GM23248 (cell line): Measurements from ENCODE around the gene HSPA12A. TPM values are rescaled to one million over a fixed set of nuclear protein-coding genes. Genes with fewer than 3 reads are reported as not detected.

Experiments
- DNase-seq: peaks from one replicate; pipeline ENCODE4 v3.0.0-alpha.2; 2015
- H2AFZ ChIP-seq: fragments of 200-600 bp; sonication (generic); 2 replicates; pipeline ENCODE4 v1.6.1; 2016; ENCODE audit warnings: antibody characterized with exemption
- H3F3A ChIP-seq: fragments of 200-600 bp; sonication (generic); 2 replicates; pipeline ENCODE4 v1.6.1; 2016; ENCODE audit warnings: mild to moderate bottlenecking, antibody characterized with exemption, mixed run types; ENCODE audit not compliant: insufficient read depth
- H3K27ac ChIP-seq: fragments of 200-600 bp; sonication (generic); 2 replicates; pipeline ENCODE4 v1.5.1; 2016; ENCODE audit warnings: mild to moderate bottlenecking
- H3K27me3 ChIP-seq: fragments of 200-600 bp; sonication (generic); replicated peaks from 2 replicates; pipeline ENCODE4 v1.6.1; 2016; ENCODE audit warnings: mild to moderate bottlenecking; ENCODE audit not compliant: insufficient read depth
- H3K36me3 ChIP-seq: fragments of 200-600 bp; sonication (generic); 2 replicates; pipeline ENCODE4 v1.6.1; 2016; ENCODE audit warnings: low read depth, mild to moderate bottlenecking
- H3K4me1 ChIP-seq: fragments of 200-600 bp; sonication (generic); 2 replicates; pipeline ENCODE4 v1.6.1; 2016; ENCODE audit warnings: mild to moderate bottlenecking; ENCODE audit not compliant: insufficient read depth
- H3K4me2 ChIP-seq: fragments of 200-600 bp; sonication (generic); one replicate; pipeline ENCODE4 v1.6.1; 2016; ENCODE audit warnings: mild to moderate bottlenecking; ENCODE audit not compliant: unreplicated experiment
- H3K4me3 ChIP-seq: fragments of 200-600 bp; sonication (generic); 2 replicates; pipeline ENCODE4 v1.5.1; 2016; ENCODE audit warnings: mild to moderate bottlenecking
- H3K79me2 ChIP-seq: fragments of 200-600 bp; sonication (generic); 2 replicates; pipeline ENCODE4 v1.6.1; 2016; ENCODE audit warnings: mild to moderate bottlenecking; ENCODE audit not compliant: insufficient read depth
- H3K9ac ChIP-seq: fragments of 200-600 bp; sonication (generic); 2 replicates; pipeline ENCODE4 v1.6.1; 2016; ENCODE audit warnings: mild to moderate bottlenecking
- H3K9me2 ChIP-seq: fragments of 200-600 bp; sonication (generic); 2 replicates; pipeline ENCODE4 v1.6.1; 2016; ENCODE audit warnings: mixed run types, mild to moderate bottlenecking, moderate library complexity; ENCODE audit not compliant: insufficient read depth
- H3K9me3 ChIP-seq: fragments of 200-600 bp; sonication (generic); one replicate; pipeline ENCODE4 v1.6.1; 2017; ENCODE audit warnings: low read depth
- H4K20me1 ChIP-seq: fragments of 200-600 bp; sonication (generic); 2 replicates; pipeline ENCODE4 v1.6.0; 2016; ENCODE audit not compliant: insufficient read depth
- EZH2 ChIP-seq: fragments of 200-600 bp; sonication (generic); IDR thresholded peaks from 2 replicates; pipeline ENCODE4 v1.6.1; 2018; ENCODE audit warnings: antibody characterized with exemption, mild to moderate bottlenecking; ENCODE audit not compliant: insufficient read depth, poor library complexity, severe bottlenecking
- EZH2phosphoT487 ChIP-seq: fragments of 200-600 bp; sonication (generic); IDR thresholded peaks from 2 replicates; pipeline ENCODE4 v1.6.1; 2018; ENCODE audit warnings: antibody characterized with exemption, moderate library complexity, mild to moderate bottlenecking, low read depth; ENCODE audit not compliant: insufficient read depth
- WGBS, 2 experiments: methylation state at CpG; one replicate each; pipeline ENCODE4 v1.1.6; 2015 to 2017; ENCODE audit warnings: low lambda C conversion rate in 2 of 2, low coverage in 1 of 2; ENCODE audit errors: missing lambda C conversion rate in 2 of 2; 5-methylcytosine and 5-hydroxymethylcytosine counted together
- in situ Hi-C: fragments of 300-500 bp; cut with MboI; formaldehyde crosslinking; loops from 2 replicates; pipeline ENCODE4 v1.15.0; 2020
- polyA plus RNA-seq: library from polyadenylated mRNA; unstranded; fragments of >200 nt; fragmentation: Nextera tagmentation; extraction: Ambion mirVana; gene quantifications from 2 replicates; pipeline ENCODE4 v1.2.1, GENCODE V29; 2016
- total RNA-seq: library from RNA; depleted of rRNA; stranded (reverse); fragments of >200 nt; shearing (Covaris generic); gene quantifications from 2 replicates; pipeline ENCODE4 v1.2.3, GENCODE V29; 2014

HSPA12A gene
- total and polyA plus RNA-seq, 2 experiments from 2014 or later: 4.8 to 5.6 TPM

DNA sequence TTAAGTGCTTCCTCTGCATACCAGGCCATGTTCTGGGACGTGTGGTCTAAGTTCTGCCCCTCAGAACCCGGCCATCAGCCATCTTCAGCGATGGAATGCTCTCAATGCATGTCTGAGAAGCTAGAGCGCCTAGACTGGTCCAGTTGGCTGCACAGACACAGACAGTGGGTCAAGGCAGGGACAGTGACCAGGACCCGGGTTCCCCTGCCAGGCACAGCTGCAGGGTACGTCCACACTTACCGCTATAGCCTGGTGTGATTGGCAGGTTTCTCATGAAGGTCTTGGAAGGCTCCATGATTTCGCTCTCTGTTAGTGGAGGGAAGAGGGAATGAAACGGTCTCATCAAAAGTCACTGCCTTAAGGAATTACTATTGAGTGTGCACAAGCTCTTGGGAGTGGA lies 74.3 kb downstream of the HSPA12A start:
- H3K79me2 ChIP-seq: no peaks in the 10 kb centered on the region
- peaks cover 25% of the 10 kb centered on the region for H3K4me1 ChIP-seq
- H4K20me1 ChIP-seq: no peaks in the 10 kb centered on the region
- no peak overlapping the region for H3K9ac ChIP-seq
- peaks cover 17% of the 10 kb centered on the region for H3F3A ChIP-seq
- H2AFZ ChIP-seq: no peak overlapping the region
- no peak for TF ChIP-seq EZH2
- no peak for TF ChIP-seq EZH2phosphoT487
- in situ Hi-C loops: no loop called here
- H3K9me2 ChIP-seq: no peaks in the 10 kb centered on the region
- no peak for DNase-seq
- H3K9me3 ChIP-seq: no peaks in the 10 kb centered on the region
- H3K27me3 ChIP-seq: no peaks in the 10 kb centered on the region
- 85 to 92% methylated on average over 9 of the region's 9 CpGs for WGBS, 2 experiments
- no peaks in the 10 kb centered on the region for H3K36me3 ChIP-seq
- H3K4me3 ChIP-seq: no peak overlapping the region
- H3K27ac ChIP-seq: no peak overlapping the region
- no peak overlapping the region for H3K4me2 ChIP-seq

DNA sequence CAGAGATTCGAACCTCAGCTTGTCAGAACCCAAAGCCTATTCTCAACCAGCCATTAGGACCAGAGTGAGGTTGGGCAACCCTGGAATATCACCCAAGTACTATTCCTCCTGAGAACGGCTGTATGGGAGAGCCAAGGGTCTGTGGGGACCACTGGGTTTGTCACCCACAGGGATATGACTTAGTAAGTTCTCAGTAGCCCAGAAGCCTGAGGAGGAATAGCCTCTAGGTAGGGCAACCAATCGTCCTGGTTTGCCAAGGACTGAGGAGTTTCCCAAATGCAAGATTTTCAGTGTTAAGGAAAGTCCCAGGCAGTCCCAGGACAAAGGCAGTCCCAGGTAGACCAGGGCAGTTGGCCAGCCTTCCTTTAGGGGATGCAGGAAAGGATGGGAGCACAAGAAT lies 74.9 kb downstream of the HSPA12A start:
- no peaks in the 10 kb centered on the region for H3K79me2 ChIP-seq
- H3K9ac ChIP-seq: no peak overlapping the region
- H4K20me1 ChIP-seq: no peaks in the 10 kb centered on the region
- H3K4me2 ChIP-seq: no peak overlapping the region
- no peaks in the 10 kb centered on the region for H3K9me3 ChIP-seq
- H3K4me1 ChIP-seq: peaks cover 25% of the 10 kb centered on the region
- 78 to 86% methylated on average over 3 of the region's 3 CpGs for WGBS, 2 experiments
- no peaks in the 10 kb centered on the region for H3K36me3 ChIP-seq
- in situ Hi-C loops: no loop called here
- no peak overlapping the region for H3K27ac ChIP-seq
- no peak overlapping the region for H3K4me3 ChIP-seq
- no peak for TF ChIP-seq EZH2phosphoT487
- no peak for TF ChIP-seq EZH2
- H3K9me2 ChIP-seq: no peaks in the 10 kb centered on the region
- H3F3A ChIP-seq: peaks cover 17% of the 10 kb centered on the region
- DNase-seq: no peak
- no peaks in the 10 kb centered on the region for H3K27me3 ChIP-seq
- no peak overlapping the region for H2AFZ ChIP-seq

GRCh38 chr10:116665541-116666125 lies 76.7 kb downstream of the HSPA12A start:
- in situ Hi-C loops: no loop called here
- DNase-seq: peak; percentile 59
- Histone ChIP-seq H3K79me2 (no peaks in the 10 kb centered on the region), H3K4me2 (peak overlapping the region; percentile 65), H3K4me1 (peaks cover 17% of the 10 kb centered on the region; the same call in 1 of the 2 replicates), H3K27me3 (no peaks in the 10 kb centered on the region), H4K20me1 (no peaks in the 10 kb centered on the region), H3K9me2 (no peaks in the 10 kb centered on the region), H2AFZ (peak overlapping the region; percentile 70), H3K27ac (no peak overlapping the region), H3F3A (no peaks in the 10 kb centered on the region), H3K9ac (no peak overlapping the region), H3K9me3 (no peaks in the 10 kb centered on the region), H3K4me3 (peak overlapping the region; percentile 38), H3K36me3 (no peaks in the 10 kb centered on the region)
- 15 to 17% methylated on average over 13 of the region's 13 CpGs for WGBS, 2 experiments
- TF ChIP-seq EZH2 (no peak), EZH2phosphoT487 (no peak)

- DNase-seq: no peak
- 89 to 95% methylated on average over 5 of the region's 5 CpGs for WGBS, 2 experiments
- Histone ChIP-seq H3K36me3 (no peaks in the 10 kb centered on the region), H3K4me3 (no peak overlapping the region), H3K27ac (no peak overlapping the region), H3K4me2 (no peak overlapping the region), H3F3A (no peaks in the 10 kb centered on the region), H3K4me1 (peaks cover 17% of the 10 kb centered on the region; the same call in 1 of the 2 replicates), H3K9me3 (no peaks in the 10 kb centered on the region), H3K9me2 (no peaks in the 10 kb centered on the region), H3K27me3 (no peaks in the 10 kb centered on the region), H2AFZ (no peak overlapping the region), H3K79me2 (no peaks in the 10 kb centered on the region), H3K9ac (no peak overlapping the region), H4K20me1 (no peaks in the 10 kb centered on the region)
- TF ChIP-seq EZH2phosphoT487: no peak
- no peak for TF ChIP-seq EZH2
- in situ Hi-C loops: no loop called here
Measured at GRCh38 chr10:116664631-116665030, 77.7 kb downstream of the HSPA12A start.
